ENCODE results near the gene FBXO21.

DNA sequence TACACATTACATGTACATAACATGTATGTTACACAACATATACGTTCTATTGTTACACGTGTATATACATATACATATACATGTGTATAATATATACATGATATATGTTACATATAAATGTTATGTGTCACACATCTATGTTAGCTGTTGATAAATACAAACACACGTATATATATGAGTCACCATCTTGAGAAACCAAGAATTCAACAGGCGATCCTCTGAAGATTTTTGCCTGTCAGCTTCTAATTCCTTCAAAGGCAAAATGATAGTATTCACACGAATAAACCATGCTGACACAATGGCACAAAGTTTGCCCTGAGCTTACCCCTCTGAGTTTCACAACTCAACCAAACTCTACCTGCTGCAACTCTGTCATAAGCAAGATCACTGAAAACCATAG is 60.9 kb downstream of the FBXO21 start:
- TF ChIP-seq EZH2 (IDR thresholded peaks at IDR 0.05; ENCODE audit: insufficient read depth, poor library complexity, severe bottlenecking) = no peak
- TF ChIP-seq EZH2phosphoT487 (IDR thresholded peaks at IDR 0.05; ENCODE audit: insufficient read depth, low read depth) = no peak
